ENCODE results near the gene ELP1. TPM values are rescaled to one million over a fixed set of nuclear protein-coding genes. Genes with fewer than 3 reads are reported as not detected.

ELP1 gene
- total RNA-seq (ENCODE audit: unreplicated experiment): 23.2 TPM
- long read RNA-seq, full-length matches to known transcripts: 1 of 4 reads
- long read RNA-seq, partial matches to known transcripts: 1 of 4 reads
- long read RNA-seq, other reads (novel, unspliced or antisense): 2 of 4 reads

- H3K4me1 Mint-ChIP-seq (ENCODE audit: unreplicated experiment): peaks cover 13% of the 10 kb centered on the region
- no peaks in the 10 kb centered on the region for H3K27me3 Mint-ChIP-seq (ENCODE audit: unreplicated experiment)
- no peaks in the 10 kb centered on the region for H3K36me3 Mint-ChIP-seq (ENCODE audit: low read depth, unreplicated experiment)
- peak within 1 kb of the TSS; percentile 99 for H3K4me3 Mint-ChIP-seq (ENCODE audit: unreplicated experiment)
- peak; percentile 88 for DNase-seq (ENCODE audit: low spot score)
- H3K27ac Mint-ChIP-seq (ENCODE audit: unreplicated experiment): peak within 1 kb of the TSS; percentile 90
- no peak for TF ChIP-seq CTCF (IDR thresholded peaks at IDR 0.05; ENCODE audit: unreplicated experiment)
- H3K9me3 Mint-ChIP-seq (ENCODE audit: unreplicated experiment): no peaks in the 10 kb centered on the region
These were observed at the start of gene ELP1 for GRCh38 chr9:108933718-108934322. ELP1 (minus strand) TSS chr9:108934124; CDS start chr9:108931146, 2,978 bp downstream.

DNA sequence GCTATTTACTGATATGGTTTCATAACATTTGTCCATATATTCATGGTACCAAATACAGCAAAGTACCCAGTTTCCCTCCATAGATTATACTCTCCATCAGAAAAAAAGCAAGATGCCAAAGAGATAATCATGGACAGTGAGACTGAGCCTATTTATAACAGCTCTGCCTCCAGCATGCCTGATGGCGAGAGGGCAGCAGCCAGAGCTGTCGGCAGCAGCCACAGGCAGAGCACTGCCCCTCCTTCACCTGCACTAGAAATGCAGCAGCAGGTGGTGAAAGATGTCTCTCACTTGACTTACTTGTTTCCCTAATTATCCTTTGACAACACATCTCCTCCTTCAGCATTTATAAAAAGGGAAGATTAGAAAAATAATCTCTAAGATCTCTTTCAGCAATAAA lies 47.0 kb upstream of the ELP1 start:
- H3K9me3 Mint-ChIP-seq (ENCODE audit: unreplicated experiment): no peaks in the 10 kb centered on the region
- no peaks in the 10 kb centered on the region for H3K27me3 Mint-ChIP-seq (ENCODE audit: unreplicated experiment)
- H3K4me3 Mint-ChIP-seq (ENCODE audit: unreplicated experiment): no peak overlapping the region
- no peak for DNase-seq (ENCODE audit: low spot score)
- H3K4me1 Mint-ChIP-seq (ENCODE audit: unreplicated experiment): no peaks in the 10 kb centered on the region
- H3K27ac Mint-ChIP-seq (ENCODE audit: unreplicated experiment): no peak overlapping the region
- no peaks in the 10 kb centered on the region for H3K36me3 Mint-ChIP-seq (ENCODE audit: low read depth, unreplicated experiment)
- no peak for TF ChIP-seq CTCF (IDR thresholded peaks at IDR 0.05; ENCODE audit: unreplicated experiment)

DNA sequence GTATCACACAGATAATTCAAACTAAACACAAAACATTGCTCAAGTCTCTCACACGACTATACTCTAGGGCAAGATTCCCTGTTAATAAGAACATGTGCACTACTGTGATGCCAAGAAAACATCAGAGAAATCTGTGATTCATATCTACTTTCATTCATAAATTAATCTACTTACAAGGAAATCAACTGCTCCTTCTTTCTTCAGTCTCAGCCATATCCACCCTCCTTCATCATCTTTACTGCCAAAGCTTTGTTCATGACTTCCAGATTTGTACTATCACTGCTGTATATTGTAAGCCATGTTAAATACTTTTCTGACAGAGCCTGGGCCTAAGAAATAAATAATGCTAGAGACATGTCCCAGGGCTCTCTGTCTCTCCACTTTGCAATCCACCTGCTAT lies 44.3 kb upstream of the ELP1 start:
- Mint-ChIP-seq H3K27ac (ENCODE audit: unreplicated experiment) (no peak overlapping the region), H3K27me3 (ENCODE audit: unreplicated experiment) (no peaks in the 10 kb centered on the region), H3K4me1 (ENCODE audit: unreplicated experiment) (no peaks in the 10 kb centered on the region), H3K4me3 (ENCODE audit: unreplicated experiment) (no peak overlapping the region), H3K9me3 (ENCODE audit: unreplicated experiment) (no peaks in the 10 kb centered on the region), H3K36me3 (ENCODE audit: low read depth, unreplicated experiment) (no peaks in the 10 kb centered on the region)
- no peak for DNase-seq (ENCODE audit: low spot score)
- TF ChIP-seq CTCF (IDR thresholded peaks at IDR 0.05; ENCODE audit: unreplicated experiment): no peak

DNA sequence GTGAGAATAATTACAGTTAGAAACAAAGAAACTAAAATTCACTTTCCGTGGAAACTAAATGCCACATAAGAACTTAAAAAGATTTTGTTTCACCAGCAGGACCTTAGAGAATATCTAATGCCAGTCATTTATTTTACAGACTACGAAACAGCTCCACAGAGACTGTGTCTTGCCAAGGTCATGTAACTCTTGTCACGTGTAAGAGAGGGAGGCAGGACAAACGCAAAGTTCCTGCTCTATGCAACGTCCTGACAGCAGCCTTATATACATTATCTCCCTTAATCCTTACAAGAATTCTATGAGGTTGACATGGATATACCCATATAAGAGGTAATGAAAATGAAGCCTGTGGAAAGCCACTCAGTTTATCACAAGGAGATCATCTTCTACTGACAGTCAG lies 40.0 kb upstream of the ELP1 start:
- H3K27ac Mint-ChIP-seq (ENCODE audit: unreplicated experiment): no peak overlapping the region
- H3K4me1 Mint-ChIP-seq (ENCODE audit: unreplicated experiment): no peaks in the 10 kb centered on the region
- H3K4me3 Mint-ChIP-seq (ENCODE audit: unreplicated experiment): no peak overlapping the region
- H3K36me3 Mint-ChIP-seq (ENCODE audit: low read depth, unreplicated experiment): peaks cover 13% of the 10 kb centered on the region
- H3K27me3 Mint-ChIP-seq (ENCODE audit: unreplicated experiment): no peaks in the 10 kb centered on the region
- no peak for TF ChIP-seq CTCF (IDR thresholded peaks at IDR 0.05; ENCODE audit: unreplicated experiment)
- H3K9me3 Mint-ChIP-seq (ENCODE audit: unreplicated experiment): no peaks in the 10 kb centered on the region
- no peak for DNase-seq (ENCODE audit: low spot score)

GRCh38 chr9:108972626-108973209 lies 38.8 kb upstream of the ELP1 start:
- TF ChIP-seq CTCF (IDR thresholded peaks at IDR 0.05; ENCODE audit: unreplicated experiment): no peak
- DNase-seq (ENCODE audit: low spot score): no peak

More at GRCh38 chr9:108972626-108973209, 38.8 kb upstream of the ELP1 start:
- no peaks in the 10 kb centered on the region for H3K9me3 Mint-ChIP-seq (ENCODE audit: unreplicated experiment)
- no peak overlapping the region for H3K4me3 Mint-ChIP-seq (ENCODE audit: unreplicated experiment)
- H3K27me3 Mint-ChIP-seq (ENCODE audit: unreplicated experiment): no peaks in the 10 kb centered on the region
- H3K4me1 Mint-ChIP-seq (ENCODE audit: unreplicated experiment): no peaks in the 10 kb centered on the region
- no peak overlapping the region for H3K27ac Mint-ChIP-seq (ENCODE audit: unreplicated experiment)
- H3K36me3 Mint-ChIP-seq (ENCODE audit: low read depth, unreplicated experiment): peaks cover 13% of the 10 kb centered on the region
